NCI-H82 treated with DMSO at 0.1 percent for 48 hours (cell line): ENCODE data around the gene BMPR1B.
A peak's percentile ranks its signal among the peaks of the same experiment; 100 is the strongest.

Experiments used
- DNase-seq: peaks from one replicate; lab custom pipeline; 2025; ENCODE audit not compliant: unreplicated experiment; lab: John Stamatoyannopoulos, UW

Gene BMPR1B

DNA sequence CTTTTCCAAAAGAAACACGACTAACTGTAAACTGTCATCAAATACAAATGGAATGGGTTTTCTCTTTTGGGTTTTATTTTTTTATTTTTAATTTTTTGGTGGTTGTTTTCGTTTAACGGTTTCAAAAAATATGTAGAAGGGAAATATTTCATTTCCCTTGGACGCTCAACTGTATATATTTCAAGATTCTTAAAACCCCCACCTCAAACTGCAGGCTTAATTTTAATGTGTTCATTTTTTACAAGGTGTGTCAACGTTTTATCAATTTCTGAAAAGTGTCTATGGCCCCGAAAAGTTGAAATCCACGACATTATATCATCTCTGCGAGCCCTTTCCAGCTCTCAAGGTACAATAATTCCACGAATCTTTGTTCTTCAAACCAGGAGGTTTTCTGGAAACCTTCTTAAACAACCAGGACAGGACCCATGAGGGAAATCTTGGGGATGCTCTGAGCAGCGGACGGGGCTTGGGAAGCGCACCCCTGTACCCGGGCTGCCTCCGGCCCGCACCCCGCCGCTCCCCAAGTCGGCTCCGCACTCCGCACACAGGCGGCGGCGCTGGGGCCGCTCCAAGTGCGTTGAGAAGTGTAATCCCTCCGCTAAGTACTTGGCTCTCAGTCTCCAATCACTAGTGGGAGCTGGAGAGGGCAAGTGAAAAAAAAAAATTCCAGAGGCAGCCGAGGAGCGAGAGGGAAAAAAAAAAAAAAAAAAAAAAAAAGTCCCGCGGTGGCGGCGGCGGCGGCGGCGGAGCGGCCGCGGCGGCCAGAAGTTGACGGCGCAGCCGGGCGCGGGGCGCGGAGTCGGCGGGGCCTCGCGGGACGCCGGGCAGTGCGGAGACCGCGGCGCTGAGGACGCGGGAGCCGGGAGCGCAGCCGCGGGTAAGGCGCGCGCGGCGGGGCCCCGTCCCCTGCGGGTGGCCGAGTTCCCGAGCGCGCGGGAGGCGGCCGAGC is at the start of gene BMPR1B:
BMPR1B (plus strand) TSS at position 764 of the 949 bp plus-strand sequence. CDS start 346,470 bp downstream, outside the sequence.
- DNase-seq = peak; percentile 8

DNA sequence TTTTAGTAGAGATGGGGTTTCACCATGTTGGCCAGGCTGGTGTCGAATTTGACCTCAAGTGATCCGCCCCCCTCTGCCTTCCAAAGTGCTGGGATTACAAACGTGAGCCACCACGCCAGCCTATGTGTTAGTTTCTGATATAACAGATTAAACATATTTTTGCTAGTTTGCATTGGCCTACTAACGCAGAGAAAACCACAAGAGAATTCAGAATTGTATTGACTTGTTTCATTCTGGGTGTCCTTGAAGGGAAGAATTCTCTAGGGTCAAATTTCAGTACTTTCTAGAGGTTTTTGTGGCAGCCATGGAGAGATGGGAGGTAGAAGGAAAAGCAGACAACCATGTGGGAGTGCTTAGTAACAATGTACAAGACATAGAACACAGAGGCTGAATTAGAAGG is 46.1 kb upstream of the BMPR1B start:
- no peak for DNase-seq

DNA sequence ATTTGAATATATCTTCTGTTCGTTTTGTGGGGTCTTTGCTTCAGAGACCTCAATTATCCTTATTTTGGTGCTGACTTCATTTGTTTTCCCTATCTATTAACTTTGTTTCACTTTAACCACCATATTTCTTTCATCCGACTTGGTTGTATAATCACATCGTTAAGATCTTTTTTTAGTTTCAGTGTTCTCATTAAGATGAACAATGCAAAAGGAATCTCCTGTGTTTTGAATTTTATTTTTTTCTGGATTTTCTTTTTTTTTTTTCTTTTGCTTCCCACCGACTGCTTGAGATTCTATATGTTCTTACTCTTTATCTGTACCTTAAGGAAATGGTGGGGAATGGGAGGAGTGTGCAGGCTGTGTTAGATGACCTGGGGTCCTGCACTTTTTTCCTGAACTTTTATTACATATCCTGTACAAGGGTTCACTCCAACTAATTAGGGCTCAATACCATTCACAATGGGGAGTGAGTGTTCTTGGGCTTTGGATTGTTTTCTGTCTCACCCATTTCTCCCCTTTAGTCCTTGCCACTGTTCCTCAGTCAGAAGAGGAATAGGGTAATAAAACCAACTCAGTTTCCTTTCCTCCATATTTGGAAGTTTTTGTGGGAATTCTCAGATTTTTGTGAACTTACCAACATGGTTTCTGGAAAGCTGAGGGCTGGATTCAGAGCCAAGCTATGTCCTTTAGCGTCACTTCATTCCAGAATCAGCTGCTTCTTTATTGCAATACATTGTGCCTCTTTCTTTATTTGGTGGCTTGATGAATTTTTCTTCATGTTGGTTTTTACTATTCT is 43.2 kb upstream of the BMPR1B start:
- no peak for DNase-seq

DNA sequence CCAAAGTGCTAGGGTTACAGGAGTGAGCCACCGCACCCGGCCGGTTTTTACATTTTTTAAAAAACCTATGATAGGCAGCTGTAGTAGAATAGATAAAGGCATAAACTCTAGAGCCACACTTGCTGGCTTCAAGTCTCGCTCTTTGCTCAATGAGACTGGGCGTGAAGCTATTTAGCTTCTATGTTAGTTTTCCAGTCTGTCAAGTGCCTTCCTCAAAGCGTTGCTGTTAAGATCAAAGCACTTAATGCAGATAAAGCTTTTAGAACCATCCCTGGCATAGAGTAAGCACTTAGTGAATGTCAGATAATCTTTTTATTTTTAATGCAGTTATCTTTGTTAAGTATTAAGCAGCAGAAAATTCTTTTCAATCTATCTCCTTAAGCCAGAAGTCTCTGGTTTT is 42.0 kb upstream of the BMPR1B start:
- DNase-seq = peak; percentile 1

DNA sequence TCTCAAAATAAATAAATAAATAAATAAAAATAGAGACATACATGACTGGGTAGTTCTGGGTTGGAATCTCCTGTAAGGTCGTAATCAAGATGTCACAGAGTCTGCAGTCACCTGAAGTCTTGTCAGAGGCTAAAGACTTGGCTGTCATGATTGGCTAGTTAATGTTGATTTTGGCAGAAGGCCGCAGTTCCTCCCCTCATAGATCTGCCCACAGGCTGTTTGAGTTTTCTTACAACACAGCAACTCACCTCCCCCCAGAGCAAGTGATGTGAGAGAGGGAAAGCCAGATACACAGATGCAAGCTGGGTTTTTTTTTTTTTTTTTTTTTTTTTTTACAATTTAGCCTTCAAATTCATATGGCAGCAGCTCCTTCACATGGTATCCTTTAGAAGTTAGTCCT is 36.4 kb upstream of the BMPR1B start:
- DNase-seq = no peak

DNA sequence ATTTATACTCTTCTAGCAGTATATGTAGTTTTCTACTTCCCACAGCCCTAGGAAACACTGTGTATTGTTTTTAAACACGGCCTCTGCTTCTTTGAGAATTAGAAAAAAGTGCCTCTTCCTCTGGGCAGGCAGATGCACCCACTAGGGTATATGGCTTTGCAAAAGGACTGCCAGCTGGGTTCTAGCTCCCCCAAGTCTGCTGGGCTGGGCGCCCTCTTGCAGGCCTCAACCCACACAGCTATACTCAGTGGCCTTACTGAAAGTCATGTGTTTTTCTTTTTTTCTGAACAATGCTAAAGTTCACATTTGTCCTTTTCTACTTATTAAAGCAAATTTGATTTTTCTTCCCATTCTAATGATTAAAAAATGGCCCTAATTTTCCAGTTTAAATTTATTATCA is 35.5 kb upstream of the BMPR1B start:
- DNase-seq = no peak

DNA sequence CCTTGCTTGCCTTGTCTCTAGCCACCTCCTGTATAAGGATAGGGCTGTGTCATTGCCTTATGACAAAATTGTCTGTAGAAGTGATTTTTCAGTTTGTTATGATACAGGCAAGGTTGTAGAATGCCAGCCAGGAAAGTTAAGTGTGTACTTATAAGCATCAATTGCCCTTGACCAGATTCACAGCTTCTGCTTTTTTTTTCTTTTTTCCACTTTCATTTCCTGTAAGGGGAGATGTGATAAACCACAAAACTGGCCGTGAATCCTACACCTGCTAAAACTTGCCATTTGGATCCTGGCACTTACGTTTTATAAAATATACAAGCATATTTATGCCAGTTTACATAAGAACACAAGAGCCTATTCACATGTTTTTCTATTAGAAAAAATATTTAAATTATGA is 35.0 kb upstream of the BMPR1B start:
- DNase-seq = no peak

DNA sequence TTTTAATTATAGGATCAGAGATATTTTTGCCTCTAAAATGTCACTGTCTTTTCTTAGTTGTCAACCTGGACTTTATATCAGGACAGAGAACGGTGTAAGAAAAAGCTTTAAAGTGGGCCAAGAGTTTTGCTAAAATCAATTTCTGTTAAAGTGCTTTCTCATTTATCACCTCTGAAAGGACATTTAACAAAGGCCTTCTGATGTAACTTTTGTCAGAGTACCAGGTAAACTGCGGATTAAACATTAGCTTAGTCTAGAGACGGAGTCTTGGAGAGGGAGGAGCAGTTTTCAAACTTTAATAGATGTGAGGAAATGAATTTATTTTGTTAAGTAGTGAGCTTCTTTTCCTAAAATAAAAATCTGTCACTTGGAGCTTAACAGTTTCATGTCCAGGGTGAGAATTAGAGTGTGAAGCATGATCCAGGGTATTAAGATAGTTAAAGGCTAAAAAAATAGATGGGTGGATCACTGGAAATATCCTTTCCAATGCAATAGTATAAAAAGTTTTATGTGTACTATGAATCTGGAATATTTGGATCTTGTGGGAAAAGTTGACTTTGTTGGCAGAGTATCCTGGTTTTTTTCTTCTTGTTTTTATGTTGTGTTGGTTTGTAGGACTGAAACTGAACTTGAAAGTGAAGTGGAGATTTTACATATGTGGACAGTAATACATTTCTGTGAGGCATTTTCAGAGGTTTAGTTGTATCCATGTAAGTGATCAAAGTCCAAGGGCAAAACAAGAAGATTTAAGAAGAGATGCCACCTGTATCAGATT is 33.6 kb upstream of the BMPR1B start:
- DNase-seq = no peak

DNA sequence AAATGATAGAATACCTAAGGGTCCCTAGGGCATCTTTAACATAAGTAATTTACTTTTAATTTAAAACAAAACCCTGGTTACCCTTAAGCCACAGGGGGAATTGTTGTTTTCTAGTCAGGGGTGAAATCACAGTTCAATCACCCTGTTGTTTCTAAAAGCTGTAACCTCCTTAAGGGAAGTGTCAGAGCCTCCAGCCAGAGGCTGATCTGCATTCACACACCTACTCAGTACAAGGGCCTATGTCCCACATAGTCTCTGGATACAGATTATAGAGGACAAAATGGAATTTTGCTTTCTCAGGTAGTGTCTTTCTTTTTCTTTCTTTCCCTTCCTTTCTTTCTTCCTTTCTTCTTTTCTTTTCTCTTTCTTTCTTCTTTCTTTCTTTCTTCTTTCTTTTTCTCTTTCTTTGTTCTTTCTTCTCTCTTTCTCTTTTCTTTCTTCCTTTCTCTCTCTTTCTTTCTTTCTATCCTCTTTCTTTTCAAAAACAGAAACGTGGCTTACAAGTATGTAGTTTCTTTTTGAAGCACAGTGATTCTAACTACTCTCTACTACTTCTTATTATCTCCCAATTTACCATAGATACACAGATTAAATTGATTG is 31.1 kb upstream of the BMPR1B start:
- no peak for DNase-seq

DNA sequence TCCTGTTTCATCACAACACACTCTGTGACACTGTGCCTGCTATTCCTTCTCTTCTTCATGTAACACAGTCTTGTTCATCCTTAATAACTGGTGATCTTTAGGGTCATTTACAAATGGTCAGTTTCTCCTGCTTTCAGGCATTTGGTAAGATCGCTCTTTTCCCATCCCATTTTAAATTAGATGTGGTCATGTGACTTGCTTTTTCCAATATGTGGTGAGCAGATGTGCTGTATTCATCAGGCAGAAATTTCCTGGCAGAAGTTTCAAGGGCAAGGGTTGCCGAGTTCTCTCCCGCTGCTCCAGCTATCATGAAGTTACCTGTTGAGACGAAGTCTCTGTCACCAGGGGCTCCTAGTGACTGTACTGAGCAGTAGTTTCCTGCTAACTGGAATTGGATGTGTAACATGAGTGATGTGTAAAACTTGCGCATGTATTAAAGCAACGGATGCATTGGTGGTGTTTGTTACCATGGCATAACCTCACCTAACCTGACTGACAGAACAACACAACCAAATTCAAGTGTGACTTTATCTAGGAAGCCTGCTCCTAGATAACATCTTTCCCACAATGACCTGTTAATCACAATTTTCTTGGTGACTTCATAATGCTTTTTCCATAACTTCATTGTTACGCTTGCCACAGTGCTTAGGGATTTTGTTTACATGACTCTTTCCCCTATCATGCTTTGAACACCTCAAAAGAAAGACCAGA is 29.5 kb upstream of the BMPR1B start:
- DNase-seq = no peak

DNA sequence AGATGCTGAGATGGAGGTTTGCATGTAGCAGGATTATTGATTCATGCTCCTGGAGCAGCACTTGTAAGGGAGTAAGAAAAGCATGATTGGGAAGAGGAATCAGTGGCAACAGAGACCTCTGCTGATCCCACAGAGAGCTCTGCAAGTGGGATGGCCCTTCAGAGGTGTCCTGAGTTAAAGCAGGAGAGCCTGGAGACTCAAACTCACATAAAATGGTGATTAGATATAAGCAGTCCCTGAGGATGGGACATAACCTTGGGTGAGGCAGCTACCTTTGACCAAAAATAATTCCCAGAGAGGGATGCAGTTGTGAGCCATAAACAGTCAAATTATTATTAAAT is 25.4 kb upstream of the BMPR1B start:
- no peak for DNase-seq

DNA sequence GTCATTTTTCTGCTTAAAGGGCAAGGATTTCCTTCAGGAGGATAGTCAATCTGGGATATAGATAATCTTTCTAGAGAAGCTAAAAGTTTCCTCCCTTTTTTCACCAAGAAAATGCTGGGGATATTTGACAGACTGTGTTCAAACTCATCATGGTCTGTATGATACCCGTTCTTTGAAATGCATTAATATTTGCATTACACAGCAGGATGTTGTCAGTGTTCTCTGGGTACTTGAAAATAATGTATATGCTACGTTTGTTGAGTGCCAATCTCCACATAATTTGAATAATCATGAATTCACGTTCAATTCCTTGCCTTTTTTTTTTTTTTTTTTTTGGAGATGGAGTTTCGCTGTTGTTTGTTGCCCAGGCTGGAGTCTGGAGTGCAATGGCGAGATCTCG is 18.0 kb upstream of the BMPR1B start:
- DNase-seq = no peak

DNA sequence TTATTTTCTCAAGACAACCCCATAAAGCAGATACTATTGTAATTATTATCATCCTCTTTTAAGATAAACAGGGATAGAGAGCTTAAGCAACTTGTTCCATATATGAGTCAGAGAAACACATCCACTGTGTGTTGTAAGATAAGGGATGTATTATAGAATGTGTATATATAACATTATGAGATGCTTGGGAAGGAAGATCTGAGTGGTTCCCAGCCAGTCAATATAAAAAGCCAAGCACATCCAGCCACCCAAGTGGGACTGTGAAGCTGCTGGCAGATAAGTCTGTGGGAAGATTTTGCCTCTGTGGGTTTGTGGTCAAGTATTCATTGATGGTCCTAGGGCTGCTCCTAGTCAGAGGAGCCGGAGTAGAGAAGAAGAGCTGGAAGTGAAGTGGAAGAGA is 16.5 kb upstream of the BMPR1B start:
- no peak for DNase-seq

DNA sequence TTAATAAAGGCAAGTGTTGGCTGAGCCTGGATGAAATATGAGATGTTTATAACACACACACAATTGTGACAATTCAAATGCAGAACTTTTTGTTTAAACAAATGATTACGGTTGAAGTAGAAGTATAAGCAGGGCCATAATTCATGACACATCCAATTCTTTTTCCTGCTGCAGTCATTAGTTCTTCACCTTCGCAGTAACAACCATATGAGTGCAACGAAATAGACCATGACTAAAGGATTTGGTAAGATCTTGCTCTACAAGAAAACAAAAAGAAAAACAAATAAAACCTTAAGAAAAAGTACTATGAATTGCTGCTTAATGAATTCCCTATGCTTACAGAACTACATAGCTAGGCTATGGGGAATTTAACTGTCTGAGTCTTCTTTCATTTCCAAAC is 13.9 kb upstream of the BMPR1B start:
- no peak for DNase-seq

DNA sequence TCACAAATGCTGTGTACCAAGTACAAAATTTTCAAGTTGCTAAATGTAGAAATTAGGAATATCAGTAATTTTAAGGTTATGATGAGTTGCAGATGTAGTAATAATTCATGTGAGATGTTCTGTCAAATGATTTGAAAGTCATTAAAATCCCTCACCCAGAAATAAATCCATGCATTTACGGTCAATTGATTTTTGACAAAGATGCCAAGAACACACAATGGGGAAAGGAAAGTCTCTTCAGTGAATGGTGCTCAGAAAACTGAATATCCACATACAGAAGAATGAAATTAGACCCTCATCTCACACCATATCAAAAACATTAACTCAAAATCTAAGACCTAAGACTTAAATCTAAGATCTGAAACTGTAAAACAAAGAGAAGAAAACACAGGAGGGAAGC is 12.9 kb upstream of the BMPR1B start:
- no peak for DNase-seq

DNA sequence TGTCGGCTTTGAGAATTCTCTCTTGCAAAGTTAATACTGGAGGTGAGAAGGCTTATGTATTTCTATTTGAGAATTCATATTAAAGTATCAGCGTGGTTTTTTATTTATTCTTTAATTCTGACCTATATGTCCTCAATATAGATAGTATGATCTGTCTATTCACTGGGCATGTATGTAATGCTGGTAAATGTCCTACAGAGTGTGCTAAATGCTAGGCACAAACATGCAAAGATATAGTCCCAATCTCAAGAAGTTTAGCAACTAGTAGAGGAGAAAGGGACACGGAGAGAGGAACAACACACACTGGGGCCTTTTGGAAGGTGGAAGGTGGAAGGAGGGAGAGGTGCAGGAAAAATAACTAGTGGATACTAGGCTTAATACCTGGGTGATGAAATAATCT is 11.0 kb upstream of the BMPR1B start:
- no peak for DNase-seq

DNA sequence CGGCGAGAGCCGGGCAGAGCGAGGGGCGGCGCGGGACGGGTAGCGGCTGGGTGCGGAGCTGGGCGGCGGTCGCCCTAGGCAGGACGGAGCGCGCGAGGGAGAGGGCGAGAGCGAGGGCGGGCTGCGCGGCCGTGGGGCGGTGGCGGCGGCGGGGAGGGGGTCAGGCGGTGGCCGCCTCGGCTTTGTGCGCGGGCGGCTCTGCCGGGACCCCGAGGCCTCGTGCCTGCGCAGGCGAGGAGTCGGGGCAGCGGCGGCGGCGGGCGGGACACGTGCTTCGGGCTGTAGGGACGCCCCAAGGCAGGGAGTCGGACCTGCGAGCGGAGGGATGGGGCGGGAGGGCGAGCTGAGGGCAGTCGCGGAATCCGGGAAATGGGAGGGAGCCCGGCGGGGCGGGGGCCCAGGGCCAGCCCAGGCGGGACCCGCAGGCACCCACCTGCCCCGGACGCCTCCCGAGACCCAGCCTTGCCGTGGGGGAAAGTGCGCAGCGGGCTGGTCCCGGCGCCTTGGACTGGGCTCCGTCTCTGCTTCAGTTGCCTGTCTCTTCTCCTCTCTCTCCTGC is 465 bp downstream of the BMPR1B start:
- DNase-seq = no peak

DNA sequence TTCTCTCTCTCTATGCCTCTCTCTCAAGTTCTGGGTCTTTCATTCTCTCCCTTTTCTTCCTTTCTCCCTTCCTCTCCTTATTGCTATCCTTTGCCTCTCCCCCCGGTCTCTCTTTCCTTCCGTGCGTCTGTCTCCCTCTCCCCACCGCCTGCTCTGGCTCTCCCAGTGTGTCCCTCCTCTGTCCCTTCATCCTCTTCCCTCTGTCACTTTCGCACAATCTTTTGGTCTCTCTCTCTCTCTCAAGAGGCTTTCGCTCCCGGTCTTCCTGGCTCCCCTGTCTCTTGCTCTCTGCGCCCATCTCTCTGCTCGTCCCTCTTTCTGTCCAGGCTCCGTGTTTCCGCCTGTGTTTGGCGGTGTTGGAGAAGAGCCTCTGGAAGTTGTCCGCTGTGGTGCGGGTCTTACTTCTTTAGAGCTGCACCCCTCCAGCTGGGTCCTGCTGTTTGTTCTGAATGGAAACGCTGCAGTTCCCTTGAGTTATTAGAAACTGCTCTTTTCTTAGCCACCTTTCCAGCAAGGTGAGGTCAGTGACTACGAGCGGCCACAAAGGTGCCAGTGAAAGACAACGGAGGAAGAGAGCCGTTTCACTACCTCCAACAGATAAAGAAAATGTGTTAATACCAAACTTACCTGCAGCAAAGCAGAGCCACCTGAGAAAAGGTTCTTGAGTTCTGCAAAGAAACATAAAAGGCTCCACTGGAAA is 1.1 kb downstream of the BMPR1B start:
- peak; percentile 14 for DNase-seq

DNA sequence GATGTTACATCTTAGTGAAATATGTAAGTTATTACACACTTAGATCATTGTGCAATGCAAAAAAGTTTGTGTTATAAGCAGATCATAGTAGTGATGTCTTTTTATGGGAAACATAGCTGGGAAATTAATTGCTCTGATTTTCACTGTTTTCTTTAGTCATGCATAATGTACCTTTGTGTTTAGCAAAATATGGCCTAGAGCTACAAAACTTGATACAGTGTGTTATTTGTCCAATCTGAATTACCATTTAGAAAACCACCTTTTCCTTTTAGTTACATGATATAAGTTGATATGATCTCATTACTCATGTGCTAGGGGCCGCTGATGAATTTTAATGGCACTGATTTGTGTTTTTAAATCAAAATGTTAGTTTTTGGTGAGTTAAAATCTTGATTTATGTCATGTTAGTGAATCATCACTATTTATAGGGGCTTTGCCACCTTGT is 2.0 kb downstream of the BMPR1B start:
- DNase-seq = no peak
